Ishikawa (cell line): Measurements from ENCODE around the gene GFM1.

Experiments
- CEBPB ChIP-seq: IDR thresholded peaks from 2 replicates; pipeline ENCODE4 v1.6.1; 2012
- CREB1 ChIP-seq: IDR thresholded peaks from 2 replicates; pipeline ENCODE4 v1.6.1; 2012; ENCODE audit warnings: low read depth
- EGR1 ChIP-seq: IDR thresholded peaks from 2 replicates; pipeline ENCODE4 v1.6.1; 2012
- EP300 ChIP-seq: IDR thresholded peaks from 2 replicates; pipeline ENCODE4 v1.6.1; 2012; ENCODE audit warnings: borderline replicate concordance
- FOXM1 ChIP-seq: IDR thresholded peaks from 2 replicates; pipeline ENCODE4 v1.6.1; 2012; ENCODE audit warnings: low read depth, borderline replicate concordance
- MAX ChIP-seq: IDR thresholded peaks from 2 replicates; pipeline ENCODE4 v1.6.1; 2012
- NFIC ChIP-seq: IDR thresholded peaks from 2 replicates; pipeline ENCODE4 v1.6.1; 2012
- RAD21 ChIP-seq: IDR thresholded peaks from 2 replicates; pipeline ENCODE4 v1.6.1; 2012; ENCODE audit warnings: low read depth
- TAF1 ChIP-seq: IDR thresholded peaks from 2 replicates; pipeline ENCODE4 v1.6.1; 2012; ENCODE audit warnings: low read depth, mild to moderate bottlenecking
- TCF12 ChIP-seq: IDR thresholded peaks from 2 replicates; pipeline ENCODE4 v1.6.1; 2012; ENCODE audit warnings: low read depth
- TEAD4 ChIP-seq: IDR thresholded peaks from 2 replicates; pipeline ENCODE4 v1.6.1; 2012
- YY1 ChIP-seq: IDR thresholded peaks from 2 replicates; pipeline ENCODE4 v1.6.1; 2012; ENCODE audit warnings: low read depth
- ZBTB7A ChIP-seq: IDR thresholded peaks from 2 replicates; pipeline ENCODE4 v1.6.1; 2012; ENCODE audit warnings: low read depth
- TF ChIP-seq, protein P1 (sequence below): IDR thresholded peaks from 2 replicates; pipeline ENCODE4 v1.6.1; 2012; ENCODE audit warnings: low read depth, mild to moderate bottlenecking
- TF ChIP-seq, protein P2 (sequence below): IDR thresholded peaks from 2 replicates; pipeline ENCODE4 v1.6.1; 2012

GFM1 gene

DNA sequence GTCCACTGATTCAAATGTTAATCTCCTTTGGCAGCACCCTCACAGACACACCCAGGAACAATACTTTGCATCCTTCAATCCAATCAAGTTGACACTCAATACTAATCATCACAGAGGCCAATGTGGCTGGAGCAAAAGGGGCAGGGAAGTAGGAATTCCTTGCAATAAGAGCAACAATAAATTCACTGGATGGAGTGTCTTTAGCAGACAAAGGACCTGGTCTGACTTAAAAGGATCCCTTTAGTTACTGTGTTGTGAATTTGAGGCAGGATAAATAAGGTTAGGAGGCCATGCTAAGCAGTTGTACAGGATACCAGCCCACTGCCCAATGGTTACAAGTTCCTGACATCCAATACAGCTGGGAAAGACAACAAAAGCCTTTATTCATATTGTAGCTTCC is 12.3 kb upstream of the GFM1 start:
- TF ChIP-seq RAD21: no peak
- no peak for TF ChIP-seq YY1
- TF ChIP-seq, protein P1, sequence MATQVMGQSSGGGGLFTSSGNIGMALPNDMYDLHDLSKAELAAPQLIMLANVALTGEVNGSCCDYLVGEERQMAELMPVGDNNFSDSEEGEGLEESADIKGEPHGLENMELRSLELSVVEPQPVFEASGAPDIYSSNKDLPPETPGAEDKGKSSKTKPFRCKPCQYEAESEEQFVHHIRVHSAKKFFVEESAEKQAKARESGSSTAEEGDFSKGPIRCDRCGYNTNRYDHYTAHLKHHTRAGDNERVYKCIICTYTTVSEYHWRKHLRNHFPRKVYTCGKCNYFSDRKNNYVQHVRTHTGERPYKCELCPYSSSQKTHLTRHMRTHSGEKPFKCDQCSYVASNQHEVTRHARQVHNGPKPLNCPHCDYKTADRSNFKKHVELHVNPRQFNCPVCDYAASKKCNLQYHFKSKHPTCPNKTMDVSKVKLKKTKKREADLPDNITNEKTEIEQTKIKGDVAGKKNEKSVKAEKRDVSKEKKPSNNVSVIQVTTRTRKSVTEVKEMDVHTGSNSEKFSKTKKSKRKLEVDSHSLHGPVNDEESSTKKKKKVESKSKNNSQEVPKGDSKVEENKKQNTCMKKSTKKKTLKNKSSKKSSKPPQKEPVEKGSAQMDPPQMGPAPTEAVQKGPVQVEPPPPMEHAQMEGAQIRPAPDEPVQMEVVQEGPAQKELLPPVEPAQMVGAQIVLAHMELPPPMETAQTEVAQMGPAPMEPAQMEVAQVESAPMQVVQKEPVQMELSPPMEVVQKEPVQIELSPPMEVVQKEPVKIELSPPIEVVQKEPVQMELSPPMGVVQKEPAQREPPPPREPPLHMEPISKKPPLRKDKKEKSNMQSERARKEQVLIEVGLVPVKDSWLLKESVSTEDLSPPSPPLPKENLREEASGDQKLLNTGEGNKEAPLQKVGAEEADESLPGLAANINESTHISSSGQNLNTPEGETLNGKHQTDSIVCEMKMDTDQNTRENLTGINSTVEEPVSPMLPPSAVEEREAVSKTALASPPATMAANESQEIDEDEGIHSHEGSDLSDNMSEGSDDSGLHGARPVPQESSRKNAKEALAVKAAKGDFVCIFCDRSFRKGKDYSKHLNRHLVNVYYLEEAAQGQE: no peak

GRCh38 chr3:158640646-158641045 is 3.7 kb upstream of the GFM1 start:
- TF ChIP-seq, protein P2, sequence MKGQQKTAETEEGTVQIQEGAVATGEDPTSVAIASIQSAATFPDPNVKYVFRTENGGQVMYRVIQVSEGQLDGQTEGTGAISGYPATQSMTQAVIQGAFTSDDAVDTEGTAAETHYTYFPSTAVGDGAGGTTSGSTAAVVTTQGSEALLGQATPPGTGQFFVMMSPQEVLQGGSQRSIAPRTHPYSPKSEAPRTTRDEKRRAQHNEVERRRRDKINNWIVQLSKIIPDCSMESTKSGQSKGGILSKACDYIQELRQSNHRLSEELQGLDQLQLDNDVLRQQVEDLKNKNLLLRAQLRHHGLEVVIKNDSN: no peak
- no peak for TF ChIP-seq RAD21
- TF ChIP-seq TCF12: no peak
- TF ChIP-seq EP300: no peak
- TF ChIP-seq NFIC: no peak
- no peak for TF ChIP-seq CEBPB
- no peak for TF ChIP-seq ZBTB7A

GRCh38 chr3:158642005-158642404 is 2.3 kb upstream of the GFM1 start:
- TF ChIP-seq NFIC (no peak), TEAD4 (no peak), RAD21 (no peak), TCF12 (no peak)

GRCh38 chr3:158642474-158643210 is 1.7 kb upstream of the GFM1 start:
- TF ChIP-seq NFIC (no peak), TAF1 (no peak), TEAD4 (no peak), FOXM1 (no peak), ZBTB7A (no peak), CREB1 (no peak), TCF12 (no peak), EP300 (no peak), MAX (no peak), RAD21 (no peak), YY1 (no peak), EGR1 (no peak)
- TF ChIP-seq, protein P2: no peak
- TF ChIP-seq, protein P1: no peak

- TF ChIP-seq CEBPB (no peak), ZBTB7A (no peak), RAD21 (no peak), NFIC (no peak), EGR1 (no peak), MAX (no peak), CREB1 (no peak), TAF1 (no peak), YY1 (no peak), EP300 (no peak), TCF12 (no peak), TEAD4 (no peak), FOXM1 (no peak)
- TF ChIP-seq, protein P1: no peak
- TF ChIP-seq, protein P2: no peak
Observed at GRCh38 chr3:158649791-158650190, 5.5 kb downstream of the GFM1 start.
